GM12801 (cell line): ENCODE data around the gene IGSF3.

Source experiments
- TF ChIP-seq, protein P1 (sequence below): IDR thresholded peaks from one replicate; pipeline ENCODE4 v1.5.1; 2011; ENCODE audit warnings: control low read depth; ENCODE audit not compliant: insufficient read length; ENCODE audit errors: extremely low read depth

IGSF3 gene

DNA sequence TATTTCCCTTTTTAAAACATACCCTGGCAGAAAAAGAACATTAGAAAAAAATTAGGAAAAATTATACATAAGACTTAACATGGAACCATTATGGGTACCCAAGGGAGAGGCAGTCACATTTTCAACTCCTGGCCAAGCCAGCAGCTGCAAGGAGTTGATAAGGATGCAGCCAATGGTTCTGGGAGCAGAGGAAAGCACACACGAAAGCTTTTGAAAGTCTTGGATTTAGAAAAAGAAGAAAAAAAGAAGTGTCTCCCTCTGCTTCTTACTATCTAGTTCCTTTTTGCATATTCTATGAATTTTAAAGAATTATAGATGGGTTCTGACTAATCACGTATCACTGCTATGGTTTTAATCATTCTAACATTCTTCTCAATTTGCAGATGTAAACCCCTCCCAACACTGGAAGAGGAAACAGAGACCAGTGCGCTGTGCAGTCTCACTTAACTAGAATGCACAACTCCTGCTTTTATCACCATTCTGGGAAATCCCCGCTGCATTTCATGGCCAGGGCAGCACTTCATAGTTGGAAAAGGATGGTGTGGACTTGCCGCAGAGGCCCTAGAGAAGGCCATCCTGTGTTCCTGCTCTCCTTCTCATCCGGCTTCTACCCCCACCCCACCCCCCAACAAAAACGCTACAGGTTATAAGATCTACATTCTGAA lies 94.0 kb downstream of the IGSF3 start:
- TF ChIP-seq, protein P1, sequence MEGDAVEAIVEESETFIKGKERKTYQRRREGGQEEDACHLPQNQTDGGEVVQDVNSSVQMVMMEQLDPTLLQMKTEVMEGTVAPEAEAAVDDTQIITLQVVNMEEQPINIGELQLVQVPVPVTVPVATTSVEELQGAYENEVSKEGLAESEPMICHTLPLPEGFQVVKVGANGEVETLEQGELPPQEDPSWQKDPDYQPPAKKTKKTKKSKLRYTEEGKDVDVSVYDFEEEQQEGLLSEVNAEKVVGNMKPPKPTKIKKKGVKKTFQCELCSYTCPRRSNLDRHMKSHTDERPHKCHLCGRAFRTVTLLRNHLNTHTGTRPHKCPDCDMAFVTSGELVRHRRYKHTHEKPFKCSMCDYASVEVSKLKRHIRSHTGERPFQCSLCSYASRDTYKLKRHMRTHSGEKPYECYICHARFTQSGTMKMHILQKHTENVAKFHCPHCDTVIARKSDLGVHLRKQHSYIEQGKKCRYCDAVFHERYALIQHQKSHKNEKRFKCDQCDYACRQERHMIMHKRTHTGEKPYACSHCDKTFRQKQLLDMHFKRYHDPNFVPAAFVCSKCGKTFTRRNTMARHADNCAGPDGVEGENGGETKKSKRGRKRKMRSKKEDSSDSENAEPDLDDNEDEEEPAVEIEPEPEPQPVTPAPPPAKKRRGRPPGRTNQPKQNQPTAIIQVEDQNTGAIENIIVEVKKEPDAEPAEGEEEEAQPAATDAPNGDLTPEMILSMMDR: no peak

DNA sequence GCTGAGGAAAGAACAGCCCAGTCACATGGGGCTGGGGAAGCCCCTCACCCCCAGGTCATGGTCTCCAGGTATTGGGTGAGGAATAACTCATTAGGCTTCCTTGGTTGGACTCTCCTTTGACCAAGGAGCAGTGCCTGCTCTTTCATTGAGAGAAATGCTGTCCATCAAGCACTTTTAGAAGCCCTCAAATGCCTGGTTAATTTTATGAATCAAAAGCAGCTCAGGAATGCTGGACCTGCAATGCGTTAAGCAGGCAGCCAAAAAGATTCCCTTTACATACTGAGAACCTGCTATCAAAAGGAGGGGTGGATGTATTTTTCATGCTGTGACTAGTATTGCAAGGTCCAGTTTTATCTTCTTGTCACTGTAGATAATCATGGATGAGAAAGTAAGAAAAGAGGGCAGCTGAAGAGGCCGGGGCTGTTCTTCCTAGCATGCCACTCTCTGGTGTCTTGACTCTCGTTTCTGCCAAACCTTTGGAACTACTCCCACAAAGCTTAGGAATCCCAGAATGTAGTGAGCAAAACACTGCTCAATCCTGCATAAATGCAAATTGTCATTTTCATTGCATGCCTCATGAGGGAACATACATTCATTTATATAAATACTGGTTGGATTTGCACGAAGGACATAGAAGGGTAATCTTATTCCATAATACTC lies 94.6 kb downstream of the IGSF3 start:
- TF ChIP-seq, protein P1: no peak

DNA sequence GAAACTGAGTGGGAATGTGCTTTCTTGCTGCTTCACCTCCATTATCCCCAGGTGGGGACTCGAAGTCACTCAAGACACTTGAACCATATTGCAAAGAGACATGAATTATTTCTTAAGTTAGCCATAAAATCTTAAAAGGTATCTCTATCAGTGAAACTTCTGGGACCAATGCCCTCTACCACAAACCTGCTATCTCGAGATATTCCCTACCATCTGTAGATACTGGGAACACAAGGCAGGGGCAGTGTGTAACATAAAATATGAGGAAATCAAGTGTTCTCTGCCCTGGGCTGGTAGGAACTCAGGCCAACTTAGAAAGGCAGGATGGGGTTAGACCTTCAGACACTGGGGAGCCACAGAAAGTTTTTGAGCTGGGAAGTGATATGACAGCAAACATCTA lies 95.4 kb downstream of the IGSF3 start:
- TF ChIP-seq, protein P1: no peak

DNA sequence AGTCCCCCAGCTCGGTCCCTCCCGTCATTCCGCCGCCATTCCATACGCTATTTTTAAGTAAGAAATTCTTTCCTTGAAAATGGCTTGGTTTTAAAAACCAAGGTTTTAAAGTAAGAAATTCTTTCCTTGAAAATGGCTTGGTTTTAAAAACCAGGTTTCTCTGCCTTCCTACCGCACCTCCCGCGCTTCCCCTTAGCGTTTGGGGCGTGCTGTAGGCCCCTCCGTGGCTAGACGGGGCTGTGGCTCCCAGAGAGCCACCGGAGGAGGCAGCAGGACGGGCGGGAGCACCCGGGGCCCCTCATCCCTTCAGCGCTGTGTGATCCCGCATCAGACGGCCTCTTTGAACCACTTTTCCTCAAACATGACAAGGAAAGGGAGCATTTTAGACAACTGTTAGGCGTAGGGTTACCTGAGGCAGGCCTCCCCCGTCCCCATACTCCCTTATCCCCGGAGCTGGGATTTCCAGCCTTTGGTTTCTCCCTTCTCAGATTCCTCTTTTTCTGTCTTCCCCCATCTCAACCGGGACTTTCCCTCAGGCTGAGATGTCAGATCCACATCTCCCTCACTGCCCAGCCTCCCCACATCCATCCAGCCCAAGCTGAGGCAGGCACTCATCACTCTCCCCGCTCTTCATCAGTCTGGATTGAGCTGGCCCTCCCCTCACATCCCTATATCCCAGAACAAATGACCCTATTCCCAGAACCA lies 96.2 kb downstream of the IGSF3 start:
- TF ChIP-seq, protein P1: no peak

- TF ChIP-seq, protein P1: no peak
These were observed 96.9 kb downstream of the IGSF3 start, which contains the start of gene CD58 for GRCh38 chr1:116570358-116571214. TSS of gene CD58 (minus strand) at chr1:116571026. CDS start at chr1:116570972, 54 bp downstream.

DNA sequence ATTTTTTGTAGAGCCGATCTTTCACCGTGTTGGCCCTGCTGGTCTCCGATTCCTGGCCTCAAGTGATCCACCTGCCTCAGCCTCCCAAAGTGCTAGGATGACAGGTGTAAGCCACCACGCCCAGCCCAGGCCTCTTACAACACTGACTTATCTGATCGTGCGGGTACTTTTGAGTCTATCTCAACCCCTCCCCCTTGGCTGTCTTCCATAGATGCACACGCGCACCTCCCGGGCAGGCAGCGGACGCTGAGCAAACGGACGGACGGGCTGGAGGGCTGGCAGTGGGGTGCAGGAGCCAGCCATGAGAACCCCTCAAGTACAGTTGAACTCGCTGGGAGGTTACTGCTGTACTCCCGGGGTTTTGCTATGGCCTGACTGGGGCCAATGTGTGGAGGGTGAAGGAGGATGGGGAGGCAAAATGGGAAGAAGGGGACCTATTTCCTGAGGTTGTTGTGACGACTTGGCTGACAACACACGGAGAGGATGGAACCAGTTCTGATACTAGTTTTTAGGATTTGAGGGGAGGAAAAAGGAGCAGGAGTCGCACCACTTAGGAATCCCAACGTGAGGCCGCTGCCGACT lies 97.7 kb downstream of the IGSF3 start:
- TF ChIP-seq, protein P1: no peak
